OCI-LY7 (cell line): ENCODE measurements around the gene CDKAL1. TPM values are rescaled to one million over a fixed set of nuclear protein-coding genes. Genes with fewer than 3 reads are reported as not detected.

Experiments
- BruUV-seq: library from RNA; stranded (reverse); fragments of 400-500 nt; replicated peaks from 2 replicates; lab custom pipeline; 2021; lab: Mats Ljungman, UMichigan
- CTCF ChIA-PET: fragments of 300-600 bp; sonication (Branson Sonifier 250); formaldehyde crosslinking; loops from one replicate; lab custom pipeline; 2022; ENCODE audit warnings: antibody characterized with exemption; ENCODE audit not compliant: unreplicated experiment; lab: Charles Lee
- POLR2A ChIA-PET: fragments of 300-600 bp; sonication (Branson Sonifier 250); formaldehyde crosslinking; loops from one replicate; lab custom pipeline; 2022; ENCODE audit warnings: antibody characterized with exemption; lab: Charles Lee
- DNase-seq: peaks from one replicate; pipeline ENCODE4 v3.0.0-alpha.2; 2015; ENCODE audit warnings: low spot score
- H2AFZ ChIP-seq: fragments of 200-600 bp; sonication (generic), shearing (Covaris generic); 2 replicates; pipeline ENCODE4 v1.6.1; 2014; ENCODE audit warnings: mild to moderate bottlenecking, antibody characterized with exemption, low read length, moderate library complexity
- H3K27ac ChIP-seq: fragments of 200-600 bp; sonication (generic); 2 replicates; pipeline ENCODE4 v1.5.1; 2014; ENCODE audit warnings: mixed run types, low read depth, mild to moderate bottlenecking, moderate library complexity, low read length, inconsistent platforms; ENCODE audit not compliant: poor library complexity, severe bottlenecking
- H3K36me3 ChIP-seq: fragments of 200-600 bp; sonication (generic); 2 replicates; pipeline ENCODE4 v1.6.1; 2014; ENCODE audit warnings: mild to moderate bottlenecking, antibody characterized with exemption, low read length, moderate library complexity, mixed read lengths; ENCODE audit not compliant: insufficient read depth
- H3K4me1 ChIP-seq: fragments of 200-600 bp; sonication (generic); 2 replicates; pipeline ENCODE4 v1.5.1; 2014; ENCODE audit warnings: mild to moderate bottlenecking, low read length; ENCODE audit not compliant: insufficient read depth, poor library complexity, severe bottlenecking
- H3K4me2 ChIP-seq: fragments of 200-600 bp; sonication (generic); 2 replicates; pipeline ENCODE4 v1.6.1; 2014; ENCODE audit warnings: mild to moderate bottlenecking, low read length
- H3K4me3 ChIP-seq: fragments of 200-600 bp; sonication (generic); 2 replicates; pipeline ENCODE4 v1.5.1; 2014; ENCODE audit warnings: mild to moderate bottlenecking, low read depth, low read length; ENCODE audit not compliant: poor library complexity, severe bottlenecking
- H3K79me2 ChIP-seq: fragments of 200-600 bp; sonication (generic); 2 replicates; pipeline ENCODE4 v1.6.1; 2016; ENCODE audit warnings: low read depth, mild to moderate bottlenecking, low read length, moderate library complexity, mixed read lengths; ENCODE audit not compliant: insufficient read depth
- H3K9me2 ChIP-seq: fragments of 200-600 bp; sonication (generic); 2 replicates; pipeline ENCODE4 v1.6.1; 2016; ENCODE audit warnings: mild to moderate bottlenecking, low read length, mixed read lengths; ENCODE audit not compliant: insufficient read depth
- H3K9me3 ChIP-seq: fragments of 200-600 bp; sonication (generic); 2 replicates; pipeline ENCODE4 v1.6.1; 2014; ENCODE audit warnings: mild to moderate bottlenecking, mixed run types, low read length, mixed read lengths
- H4K20me1 ChIP-seq: fragments of 200-600 bp; sonication (generic); 2 replicates; pipeline ENCODE4 v1.6.1; 2014; ENCODE audit warnings: mild to moderate bottlenecking, antibody characterized with exemption, low read length, moderate library complexity, mixed read lengths; ENCODE audit not compliant: insufficient read depth
- EZH2phosphoT487 ChIP-seq: fragments of 200-600 bp; sonication (generic); IDR thresholded peaks from 2 replicates; pipeline ENCODE4 v1.6.1; 2018; ENCODE audit warnings: low read depth, borderline replicate concordance, mild to moderate bottlenecking, mixed run types, antibody characterized with exemption, low read length, moderate library complexity, mixed read lengths
- intact Hi-C: fragments of 100-400 bp; cut with micrococcal nuclease; formaldehyde crosslinking; loops from one replicate; pipeline ENCODE4 v1.10.0; 2022; ENCODE audit not compliant: unreplicated experiment
- total RNA-seq, 2 experiments: library from RNA; depleted of rRNA in 1 of 2; stranded (reverse); fragments of >200 nt in 1 of 2; shearing (Covaris generic) in 1 of 2; gene quantifications; 2 replicates each; pipeline ENCODE4 v1.2.3, GENCODE V29; 2014 to 2022
- TF ChIP-seq, protein P1 (sequence below): fragments of 200-600 bp; sonication (generic); conservative IDR thresholded peaks from 2 replicates; pipeline ENCODE4 v1.5.1; 2014; ENCODE audit warnings: mild to moderate bottlenecking, antibody characterized with exemption, low read length, moderate library complexity, mixed read lengths

CDKAL1 gene
- total RNA-seq, 2 experiments from 2014 or later, result 19.9 to 21.1 TPM

DNA sequence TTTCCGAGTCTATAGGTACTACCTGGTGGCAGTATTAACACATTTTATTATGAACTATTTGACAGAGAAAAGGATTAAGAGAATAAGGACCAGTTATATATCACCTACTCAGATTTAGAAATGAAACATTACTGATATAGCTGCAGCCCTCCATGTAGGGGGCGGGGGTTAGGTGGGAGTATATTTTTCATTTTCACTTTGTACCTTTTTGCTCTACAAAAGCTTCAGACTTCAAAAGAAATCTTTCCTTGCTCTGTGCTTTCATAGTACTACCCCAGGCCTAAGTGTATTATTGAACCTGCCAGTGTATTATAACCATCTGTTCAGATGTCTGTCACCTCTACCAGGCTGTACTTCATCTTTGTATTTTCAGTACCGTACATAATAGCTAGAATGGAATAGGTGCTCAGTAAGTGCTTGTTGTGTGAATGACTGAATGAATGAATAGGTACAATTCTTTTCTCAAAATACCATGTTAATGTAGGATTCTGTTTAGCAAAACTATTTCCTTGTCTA lies 43.0 kb downstream of the CDKAL1 start:
- Histone ChIP-seq H3K79me2 (peaks cover 5% of the 10 kb centered on the region; the same call in 1 of the 2 replicates), H3K4me1 (no peaks in the 10 kb centered on the region), H3K4me2 (no peak overlapping the region), H3K27ac (no peak overlapping the region), H3K9me3 (no peaks in the 10 kb centered on the region), H3K9me2 (no peaks in the 10 kb centered on the region), H3K4me3 (no peak overlapping the region), H4K20me1 (no peaks in the 10 kb centered on the region), H3K36me3 (peaks cover 16% of the 10 kb centered on the region; the same call in 1 of the 2 replicates), H2AFZ (no peak overlapping the region)
- CTCF ChIA-PET, result no interaction called here
- no TSS peak for BruUV-seq
- DNase-seq, result no peak
- TF ChIP-seq EZH2phosphoT487, result no peak
- TF ChIP-seq, protein P1, sequence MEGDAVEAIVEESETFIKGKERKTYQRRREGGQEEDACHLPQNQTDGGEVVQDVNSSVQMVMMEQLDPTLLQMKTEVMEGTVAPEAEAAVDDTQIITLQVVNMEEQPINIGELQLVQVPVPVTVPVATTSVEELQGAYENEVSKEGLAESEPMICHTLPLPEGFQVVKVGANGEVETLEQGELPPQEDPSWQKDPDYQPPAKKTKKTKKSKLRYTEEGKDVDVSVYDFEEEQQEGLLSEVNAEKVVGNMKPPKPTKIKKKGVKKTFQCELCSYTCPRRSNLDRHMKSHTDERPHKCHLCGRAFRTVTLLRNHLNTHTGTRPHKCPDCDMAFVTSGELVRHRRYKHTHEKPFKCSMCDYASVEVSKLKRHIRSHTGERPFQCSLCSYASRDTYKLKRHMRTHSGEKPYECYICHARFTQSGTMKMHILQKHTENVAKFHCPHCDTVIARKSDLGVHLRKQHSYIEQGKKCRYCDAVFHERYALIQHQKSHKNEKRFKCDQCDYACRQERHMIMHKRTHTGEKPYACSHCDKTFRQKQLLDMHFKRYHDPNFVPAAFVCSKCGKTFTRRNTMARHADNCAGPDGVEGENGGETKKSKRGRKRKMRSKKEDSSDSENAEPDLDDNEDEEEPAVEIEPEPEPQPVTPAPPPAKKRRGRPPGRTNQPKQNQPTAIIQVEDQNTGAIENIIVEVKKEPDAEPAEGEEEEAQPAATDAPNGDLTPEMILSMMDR, result no peak
- intact Hi-C loops, result no loop called here
- POLR2A ChIA-PET, result interaction anchor here (0.5 to 2.0 kb wide), 2 partner anchors 12 to 1540 kb away, joined by 3 to 6 read pairs; no protein-coding TSS in a partner anchor

DNA sequence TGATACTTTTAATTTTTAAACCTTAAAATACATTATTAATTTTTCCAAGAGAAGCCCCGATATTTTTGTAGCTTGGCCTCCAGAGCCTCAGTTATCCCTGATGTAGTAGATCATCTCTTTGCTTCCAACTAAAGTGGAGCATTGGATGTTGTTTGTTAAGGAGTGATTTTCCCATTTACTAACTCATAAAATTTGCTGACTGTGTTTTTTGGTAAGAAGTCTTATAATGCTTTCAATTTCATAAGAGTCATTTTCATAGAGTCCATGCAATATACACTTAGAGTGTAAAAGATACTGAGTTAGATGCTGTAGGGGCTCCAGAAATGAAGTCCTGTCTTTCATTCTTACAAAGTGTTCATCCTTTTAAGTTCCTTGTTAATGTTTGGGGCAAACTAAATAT lies 46.8 kb downstream of the CDKAL1 start:
- Histone ChIP-seq H3K4me1 (no peaks in the 10 kb centered on the region), H3K27ac (no peak overlapping the region), H3K9me3 (no peaks in the 10 kb centered on the region), H3K79me2 (0 out of 2 replicates have a peak, but pooled peaks cover 4% of the 10 kb centered on the region), H4K20me1 (no peaks in the 10 kb centered on the region), H2AFZ (no peak overlapping the region), H3K4me3 (no peak overlapping the region), H3K36me3 (peaks cover 14% of the 10 kb centered on the region; the same call in 1 of the 2 replicates), H3K4me2 (no peak overlapping the region), H3K9me2 (no peaks in the 10 kb centered on the region)
- no TSS peak for BruUV-seq
- ChIA-PET CTCF (no interaction called here), POLR2A (no interaction called here)
- no peak for TF ChIP-seq EZH2phosphoT487
- TF ChIP-seq, protein P1, result no peak
- no peak for DNase-seq
- intact Hi-C loops, result no loop called here

DNA sequence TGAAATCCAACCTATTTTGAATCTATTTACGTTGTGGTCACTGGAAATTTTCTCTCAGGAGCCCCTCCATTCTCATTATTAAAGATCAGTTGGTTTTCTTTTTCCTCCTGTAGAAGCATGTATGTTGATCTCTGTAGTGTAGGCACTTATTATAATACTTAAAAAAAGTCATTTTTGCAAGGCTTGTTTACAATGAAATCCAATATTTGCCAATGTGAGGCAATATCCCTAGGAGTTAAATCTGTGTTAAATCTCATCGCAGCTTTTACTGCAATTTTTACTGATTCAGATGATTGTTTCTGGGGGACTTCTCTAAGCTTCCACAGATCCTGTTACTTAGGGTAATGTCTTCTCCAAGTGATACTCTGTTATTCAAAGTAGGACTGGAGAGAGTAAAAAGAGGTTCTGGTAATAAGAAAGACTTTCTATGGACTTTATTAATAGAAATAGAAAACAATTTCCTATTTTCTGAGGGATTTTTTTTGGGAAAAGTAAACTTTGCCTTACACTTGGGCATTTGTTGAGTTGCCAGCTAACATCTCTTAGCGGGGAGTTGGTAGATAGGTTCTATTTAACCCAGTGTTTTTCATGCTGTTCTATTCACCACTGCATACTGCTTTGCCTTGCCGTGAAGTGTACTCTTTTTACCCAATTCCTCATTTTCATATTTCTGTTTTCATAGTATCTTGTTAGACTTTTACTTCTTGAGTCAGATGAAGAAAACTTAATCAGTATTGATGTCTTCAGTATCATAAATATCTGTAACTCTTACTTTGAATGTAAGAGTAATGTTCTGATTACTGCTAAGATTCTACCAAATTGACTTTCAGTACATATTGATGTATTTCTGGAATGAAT lies 48.6 kb downstream of the CDKAL1 start:
- H3K9me3 ChIP-seq, result no peaks in the 10 kb centered on the region
- H3K4me3 ChIP-seq, result no peak overlapping the region
- intact Hi-C loops, result no loop called here
- H3K27ac ChIP-seq, result no peak overlapping the region
- TF ChIP-seq EZH2phosphoT487, result no peak
- TF ChIP-seq, protein P1, result no peak
- no peak overlapping the region for H3K4me2 ChIP-seq
- no peaks in the 10 kb centered on the region for H3K4me1 ChIP-seq
- peaks cover 2% of the 10 kb centered on the region; the same call in 1 of the 2 replicates for H3K36me3 ChIP-seq
- ChIA-PET CTCF (no interaction called here), POLR2A (interaction anchor here (1.0 kb wide), 1 partner anchor 16 kb away, joined by 4 read pairs; no protein-coding TSS in a partner anchor)
- no peaks in the 10 kb centered on the region for H4K20me1 ChIP-seq
- H2AFZ ChIP-seq, result no peak overlapping the region
- no TSS peak for BruUV-seq
- no peaks in the 10 kb centered on the region for H3K9me2 ChIP-seq
- 0 out of 2 replicates have a peak, but pooled peaks cover 4% of the 10 kb centered on the region for H3K79me2 ChIP-seq
- no peak for DNase-seq
